Measurements from ENCODE around the gene LCP2. TPM values are rescaled to one million over a fixed set of nuclear protein-coding genes. Genes with fewer than 3 reads are reported as not detected.

Gene LCP2
- total and polyA plus RNA-seq, 10 of the 15 experiments (the other 5 are each of a cell fraction or from before 2014, with no cell fraction given), result 8.0 to 50.5 (median 20.6) TPM

DNA sequence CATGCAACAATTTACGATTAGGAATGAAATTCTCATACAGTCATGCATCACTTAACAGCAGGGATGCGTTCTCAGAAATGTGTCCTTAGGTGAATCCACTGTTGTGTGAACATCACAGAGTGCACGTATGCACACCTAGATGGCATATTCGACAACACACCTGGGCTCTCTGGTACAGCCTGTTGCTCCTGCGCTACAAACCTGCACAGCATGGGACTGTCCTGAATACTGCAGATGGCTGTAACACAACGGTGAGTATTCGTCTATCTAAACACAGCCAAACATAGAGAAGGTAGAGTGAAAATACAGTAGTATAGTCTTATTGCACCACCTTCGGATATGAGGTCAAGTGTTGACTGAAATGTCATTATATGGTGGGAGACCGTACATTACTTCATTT lies 44.0 kb upstream of the LCP2 start:
- H3K4me3 ChIP-seq, result no peak overlapping the region
- ChIA-PET SMC1A (ENCODE audit: uncharacterized antibody, unreplicated experiment) (interaction anchor here (1.0 to 7.2 kb wide), 11 partner anchors 10 to 238 kb away, joined by 3 to 122 read pairs (median 6); partner anchors contain the start of genes KCNMB1 and LCP2), POLR2A (interaction anchor here (0.7 to 1.2 kb wide), 2 partner anchors 65 to 75 kb away, joined by 4 read pairs; no protein-coding TSS in a partner anchor), CTCF (interaction anchor here (1.0 to 7.4 kb wide), 6 partner anchors 9 to 115 kb away, joined by 3 to 189 read pairs (median 123); partner anchors contain the start of gene LCP2), RAD21 (ENCODE audit: unreplicated experiment) (interaction anchor here (1.3 to 5.8 kb wide), 5 partner anchors 12 to 116 kb away, joined by 4 to 88 read pairs (median 60); no protein-coding TSS in a partner anchor)
- H3K9me3 ChIP-seq (replicated peaks; ENCODE audit: control insufficient read depth, insufficient read depth, low read length), result peaks cover 3% of the 10 kb centered on the region; the same call in 1 of the 3 replicates
- no peak overlapping the region for H3K9ac ChIP-seq (ENCODE audit: control insufficient read depth, insufficient read depth, low read length)
- in situ Hi-C loops (cut with MboI), result no loop called here
- no peaks in the 10 kb centered on the region for H3K79me2 ChIP-seq (ENCODE audit: control insufficient read depth, insufficient read depth, low read length)
- no peak overlapping the region for H3K27ac ChIP-seq (ENCODE audit: control insufficient read depth, insufficient read depth)
- FAIRE-seq (no peak), ATAC-seq (no peak), DNase-seq (ENCODE audit: low read depth, low spot score) (no peak)
- BruUV-seq (replicated peaks), result no TSS peak
- peaks cover 14% of the 10 kb centered on the region for H3K4me1 ChIP-seq (ENCODE audit: control insufficient read depth, insufficient read depth, low read length)
- no peak overlapping the region for H2AFZ ChIP-seq (ENCODE audit: control insufficient read depth, low read depth, low read length)
- no peaks in the 10 kb centered on the region for H3K36me3 ChIP-seq (ENCODE audit: control insufficient read depth in 2 of 2, insufficient read depth in 2 of 2, low read length in 1 of 2)
- TF ChIP-seq POU2F2 (IDR thresholded peaks at IDR 0.05; ENCODE audit: borderline replicate concordance, low read depth, low read length) (no peak), EP300 (IDR thresholded peaks at IDR 0.05; ENCODE audit: borderline replicate concordance in 1 of 2, control insufficient read depth in 1 of 2, low read depth in 2 of 2, low read length in 2 of 2) (no peak), CBX5 (IDR thresholded peaks at IDR 0.05; ENCODE audit: low read depth) (0 out of 2 replicates have a peak, but pooled peaks have one; percentile 45)
- TF ChIP-seq, protein P1, sequence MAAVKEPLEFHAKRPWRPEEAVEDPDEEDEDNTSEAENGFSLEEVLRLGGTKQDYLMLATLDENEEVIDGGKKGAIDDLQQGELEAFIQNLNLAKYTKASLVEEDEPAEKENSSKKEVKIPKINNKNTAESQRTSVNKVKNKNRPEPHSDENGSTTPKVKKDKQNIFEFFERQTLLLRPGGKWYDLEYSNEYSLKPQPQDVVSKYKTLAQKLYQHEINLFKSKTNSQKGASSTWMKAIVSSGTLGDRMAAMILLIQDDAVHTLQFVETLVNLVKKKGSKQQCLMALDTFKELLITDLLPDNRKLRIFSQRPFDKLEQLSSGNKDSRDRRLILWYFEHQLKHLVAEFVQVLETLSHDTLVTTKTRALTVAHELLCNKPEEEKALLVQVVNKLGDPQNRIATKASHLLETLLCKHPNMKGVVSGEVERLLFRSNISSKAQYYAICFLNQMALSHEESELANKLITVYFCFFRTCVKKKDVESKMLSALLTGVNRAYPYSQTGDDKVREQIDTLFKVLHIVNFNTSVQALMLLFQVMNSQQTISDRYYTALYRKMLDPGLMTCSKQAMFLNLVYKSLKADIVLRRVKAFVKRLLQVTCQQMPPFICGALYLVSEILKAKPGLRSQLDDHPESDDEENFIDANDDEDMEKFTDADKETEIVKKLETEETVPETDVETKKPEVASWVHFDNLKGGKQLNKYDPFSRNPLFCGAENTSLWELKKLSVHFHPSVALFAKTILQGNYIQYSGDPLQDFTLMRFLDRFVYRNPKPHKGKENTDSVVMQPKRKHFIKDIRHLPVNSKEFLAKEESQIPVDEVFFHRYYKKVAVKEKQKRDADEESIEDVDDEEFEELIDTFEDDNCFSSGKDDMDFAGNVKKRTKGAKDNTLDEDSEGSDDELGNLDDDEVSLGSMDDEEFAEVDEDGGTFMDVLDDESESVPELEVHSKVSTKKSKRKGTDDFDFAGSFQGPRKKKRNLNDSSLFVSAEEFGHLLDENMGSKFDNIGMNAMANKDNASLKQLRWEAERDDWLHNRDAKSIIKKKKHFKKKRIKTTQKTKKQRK (IDR thresholded peaks at IDR 0.05; ENCODE audit: low read depth, low read length), result peak; percentile 51; the same call in 1 of the 2 replicates
- TF ChIP-seq, protein P2, sequence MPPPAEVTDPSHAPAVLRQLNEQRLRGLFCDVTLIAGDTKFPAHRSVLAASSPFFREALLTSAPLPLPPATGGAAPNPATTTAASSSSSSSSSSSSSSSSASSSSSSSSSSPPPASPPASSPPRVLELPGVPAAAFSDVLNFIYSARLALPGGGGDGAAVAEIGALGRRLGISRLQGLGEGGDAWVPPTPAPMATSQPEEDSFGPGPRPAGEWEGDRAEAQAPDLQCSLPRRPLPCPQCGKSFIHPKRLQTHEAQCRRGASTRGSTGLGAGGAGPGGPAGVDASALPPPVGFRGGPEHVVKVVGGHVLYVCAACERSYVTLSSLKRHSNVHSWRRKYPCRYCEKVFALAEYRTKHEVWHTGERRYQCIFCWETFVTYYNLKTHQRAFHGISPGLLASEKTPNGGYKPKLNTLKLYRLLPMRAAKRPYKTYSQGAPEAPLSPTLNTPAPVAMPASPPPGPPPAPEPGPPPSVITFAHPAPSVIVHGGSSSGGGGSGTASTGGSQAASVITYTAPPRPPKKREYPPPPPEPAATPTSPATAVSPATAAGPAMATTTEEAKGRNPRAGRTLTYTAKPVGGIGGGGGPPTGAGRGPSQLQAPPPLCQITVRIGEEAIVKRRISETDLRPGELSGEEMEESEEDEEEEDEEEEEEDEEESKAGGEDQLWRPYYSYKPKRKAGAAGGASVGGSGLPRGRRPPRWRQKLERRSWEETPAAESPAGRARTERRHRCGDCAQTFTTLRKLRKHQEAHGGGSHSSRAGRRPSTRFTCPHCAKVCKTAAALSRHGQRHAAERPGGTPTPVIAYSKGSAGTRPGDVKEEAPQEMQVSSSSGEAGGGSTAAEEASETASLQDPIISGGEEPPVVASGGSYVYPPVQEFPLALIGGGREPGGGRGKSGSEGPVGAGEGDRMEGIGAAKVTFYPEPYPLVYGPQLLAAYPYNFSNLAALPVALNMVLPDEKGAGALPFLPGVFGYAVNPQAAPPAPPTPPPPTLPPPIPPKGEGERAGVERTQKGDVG (CRISPR knock-in tag; IDR thresholded peaks at IDR 0.05), result no peak
- WGBS (ENCODE audit: insufficient coverage, insufficient replicate concordance, low lambda C conversion rate, missing lambda C conversion rate), result 77% methylated on average over 9 of the region's 9 CpGs
- H3K27me3 ChIP-seq (replicated peaks in 1 of 2; ENCODE audit: control insufficient read depth in 2 of 2, insufficient read depth in 2 of 2, low read length in 1 of 2), result peaks cover 0 to 3% of the 10 kb centered on the region in 2 experiments; a peak in 1 of 4 replicates
- no peaks in the 10 kb centered on the region for H4K20me1 ChIP-seq (ENCODE audit: control insufficient read depth, insufficient read depth)
- no peak overlapping the region for H3K4me2 ChIP-seq (ENCODE audit: control insufficient read depth, insufficient read depth)
- intact Hi-C loops (cut with micrococcal nuclease; ENCODE audit: unreplicated experiment), result no loop called here
